GM21528 (cell line): ENCODE results near the gene PLAAT1.

Experiments
- ATAC-seq: cut with Tn5 transposase; IDR thresholded peaks from one replicate; pipeline ENCODE4 v1.9.1; 2021; ENCODE audit warnings: mild to moderate bottlenecking, moderate library complexity; ENCODE audit not compliant: unreplicated experiment, low FRiP score

The PLAAT1 gene

GRCh38 chr3:193248848-193249468, 7.9 kb downstream of the PLAAT1 start:
- ATAC-seq: no peak

DNA sequence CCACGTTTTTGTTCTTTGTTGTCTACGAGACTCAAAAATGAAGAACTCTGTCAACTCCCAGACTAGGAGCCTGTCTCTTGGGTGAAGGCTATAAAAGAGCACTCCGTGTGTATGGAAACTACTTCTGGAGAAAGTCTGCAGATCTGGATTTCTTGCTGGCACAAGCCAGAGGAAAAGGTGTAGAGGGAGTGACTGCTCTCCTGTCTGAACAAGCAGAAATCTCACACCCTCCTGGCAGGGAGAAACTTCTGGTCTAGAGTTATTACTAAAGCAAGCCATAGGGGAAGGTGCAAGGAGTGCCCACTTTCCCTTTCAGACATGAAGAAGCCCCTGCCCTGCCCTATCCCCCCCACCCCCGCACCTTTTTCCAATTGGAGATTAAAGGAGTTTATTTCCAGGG, 9.5 kb downstream of the PLAAT1 start:
- no peak for ATAC-seq

DNA sequence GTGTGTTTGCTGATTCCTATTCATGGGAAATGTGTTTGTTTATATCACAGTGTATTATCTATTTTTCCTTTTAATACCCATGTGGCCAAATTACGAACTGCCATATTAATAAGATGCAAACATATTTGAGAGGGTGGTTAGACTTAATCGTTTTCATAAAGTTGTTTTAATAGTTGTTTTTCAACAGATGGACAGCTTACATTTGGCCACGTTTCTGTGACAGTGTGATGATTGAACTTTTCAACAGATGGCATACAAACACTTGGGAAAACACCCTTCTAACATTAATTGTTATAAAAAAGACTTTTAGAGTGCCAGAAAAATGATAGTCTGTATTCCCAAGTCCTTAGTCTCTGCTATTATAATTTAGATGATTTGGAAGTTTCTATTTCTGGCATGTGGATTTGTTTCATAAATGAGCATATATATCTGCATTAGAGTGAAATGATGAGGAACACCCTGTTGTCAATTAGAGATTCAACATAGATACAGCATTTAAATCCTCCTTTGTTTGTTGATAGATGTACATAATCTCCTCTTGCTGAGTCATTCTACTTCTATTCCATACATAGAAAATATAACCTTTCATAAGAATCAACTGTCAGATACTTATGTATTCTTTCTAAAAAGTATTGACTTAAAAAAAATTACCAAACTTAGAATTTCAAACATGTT, 13.1 kb downstream of the PLAAT1 start:
- no peak for ATAC-seq

DNA sequence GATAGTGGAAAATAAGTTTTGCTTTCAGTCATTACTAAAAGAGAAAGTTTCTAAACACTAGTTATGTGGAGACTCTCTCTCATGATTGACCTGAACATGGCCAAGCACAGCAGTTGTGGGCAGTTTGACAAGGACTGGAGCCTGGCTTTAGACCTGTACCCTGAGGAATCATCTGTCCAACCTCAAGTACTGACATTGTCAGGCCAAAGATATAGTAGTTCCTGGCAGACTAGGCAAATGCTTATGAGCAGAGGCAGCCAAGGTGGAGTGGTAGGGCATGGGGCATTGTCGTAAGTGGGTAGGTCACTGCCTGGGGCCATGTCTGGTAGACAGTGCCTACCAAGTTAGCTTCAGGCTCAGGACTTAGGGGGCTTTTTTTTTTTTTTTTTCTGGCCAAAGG, 20.9 kb downstream of the PLAAT1 start:
- no peak for ATAC-seq

GRCh38 chr3:193262707-193263106, 21.7 kb downstream of the PLAAT1 start:
- ATAC-seq: no peak

GRCh38 chr3:193269343-193270028, 28.5 kb downstream of the PLAAT1 start:
- ATAC-seq: no peak

DNA sequence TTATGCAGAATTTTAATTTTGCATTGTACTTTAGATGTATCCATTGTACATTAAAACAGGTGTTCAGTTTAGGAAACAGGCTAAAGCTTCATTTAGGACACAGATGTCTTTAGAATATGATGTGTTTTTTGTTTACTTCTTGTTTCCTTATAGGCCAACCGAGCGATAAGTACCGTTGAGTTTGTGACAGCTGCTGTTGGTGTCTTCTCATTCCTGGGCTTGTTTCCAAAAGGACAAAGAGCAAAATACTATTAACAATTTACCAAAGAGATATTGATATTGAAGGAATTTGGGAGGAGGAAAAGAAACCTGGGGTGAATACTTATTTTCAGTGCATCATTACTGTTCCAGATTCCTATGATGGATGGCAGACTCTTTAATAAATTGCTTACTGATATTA, 29.4 kb downstream of the PLAAT1 start:
- no peak for ATAC-seq

- ATAC-seq: no peak
These were observed 30.2 kb downstream of the PLAAT1 start for GRCh38 chr3:193271101-193271840.

GRCh38 chr3:193292386-193292785, 51.4 kb downstream of the PLAAT1 start:
- no peak for ATAC-seq

- no peak for ATAC-seq
These were observed 55.0 kb downstream of the PLAAT1 start for GRCh38 chr3:193295985-193296384.

GRCh38 chr3:193297421-193297820, 56.4 kb downstream of the PLAAT1 start:
- ATAC-seq: no peak

GRCh38 chr3:193301433-193301832, 60.4 kb downstream of the PLAAT1 start:
- ATAC-seq: no peak

GRCh38 chr3:193305356-193305755, 64.3 kb downstream of the PLAAT1 start:
- ATAC-seq: no peak

DNA sequence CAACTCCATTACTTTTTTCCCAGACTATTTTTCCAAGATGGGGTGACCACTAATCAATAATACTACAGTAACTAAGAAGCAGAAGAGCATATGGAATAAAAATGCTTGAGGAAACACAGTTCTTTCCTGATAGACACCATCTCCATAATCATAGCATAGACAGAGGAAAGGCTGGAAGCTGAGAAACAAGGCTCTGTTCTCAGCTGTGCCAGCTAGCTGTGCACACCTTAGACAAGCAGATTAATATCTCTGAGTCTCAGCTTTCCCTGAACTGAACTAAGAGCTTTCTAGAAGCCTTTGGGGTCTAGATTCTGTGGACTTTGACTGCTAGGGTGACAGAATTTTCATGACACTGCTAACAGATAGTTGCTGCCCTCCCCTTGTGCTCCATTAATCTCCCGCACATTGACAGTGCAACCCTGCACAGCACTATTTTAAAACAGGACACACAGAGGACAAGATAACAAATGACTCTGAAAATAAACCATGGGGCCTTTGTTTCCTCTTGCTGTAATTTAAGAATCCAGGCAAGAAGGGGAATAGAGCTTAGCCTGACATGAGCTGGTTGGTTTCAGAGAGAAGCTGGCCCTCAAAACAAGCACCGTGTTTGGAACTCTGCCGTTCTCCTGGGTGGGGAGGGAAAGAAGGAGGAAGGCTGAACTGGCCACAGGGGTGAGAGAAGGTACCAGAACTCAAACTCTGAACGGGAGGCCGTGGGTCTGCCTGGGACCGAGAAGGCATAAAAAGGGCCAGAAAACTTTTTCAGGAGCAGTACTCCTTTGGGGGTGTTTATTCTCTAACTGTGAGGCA, 70.1 kb downstream of the PLAAT1 start:
- ATAC-seq: no peak

GRCh38 chr3:193313061-193313958, 72.3 kb downstream of the PLAAT1 start:
- no peak for ATAC-seq

DNA sequence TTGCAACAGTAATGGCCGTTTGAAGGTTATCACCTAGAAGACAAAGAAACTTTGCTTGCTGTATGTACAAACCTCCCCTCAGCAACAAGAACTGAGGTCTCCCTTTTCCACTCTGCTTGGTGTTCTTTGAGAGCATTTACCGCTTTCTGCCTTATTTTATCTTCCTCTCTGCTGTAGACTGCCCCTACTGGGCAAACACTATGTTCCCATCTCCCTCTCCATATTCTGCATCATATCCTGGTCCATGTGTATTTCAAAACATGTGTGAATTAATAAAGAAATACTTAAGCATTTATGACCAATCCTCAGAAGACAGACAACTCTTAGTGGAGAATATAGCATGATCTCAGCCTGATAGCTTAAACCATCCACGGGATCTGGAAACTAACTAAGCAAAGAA, 73.1 kb downstream of the PLAAT1 start:
- ATAC-seq: no peak

GRCh38 chr3:193317682-193318300, 76.8 kb downstream of the PLAAT1 start:
- no peak for ATAC-seq
